Smooth muscle cell (in vitro differentiated cells): ENCODE data around the gene MAN1A2. TPM values are rescaled to one million over a fixed set of nuclear protein-coding genes. Genes with fewer than 3 reads are reported as not detected.
"Not testable (repeated sequence)": the region's sequence is repeated elsewhere in the genome, so short reads cannot be mapped to it uniquely, and the experiment has no call there.

Source experiments
- DNase-seq: peaks from one replicate; lab custom pipeline; 2025; ENCODE audit not compliant: unreplicated experiment; lab: John Stamatoyannopoulos, UW
- H2AFZ ChIP-seq: fragments of 200-600 bp; sonication (generic); 2 replicates; pipeline ENCODE4 v1.6.0; 2016; ENCODE audit warnings: antibody characterized with exemption, low read depth, mild to moderate bottlenecking
- H3F3A ChIP-seq: fragments of 200-600 bp; sonication (generic); 2 replicates; pipeline ENCODE4 v1.6.0; 2017; ENCODE audit warnings: antibody characterized with exemption, low read depth
- H3K27ac ChIP-seq: fragments of 200-600 bp; sonication (generic); 2 replicates; pipeline ENCODE4 v1.5.1; 2016; ENCODE audit warnings: low read depth, mild to moderate bottlenecking
- H3K27me3 ChIP-seq: fragments of 200-600 bp; sonication (generic); 2 replicates; pipeline ENCODE4 v1.6.1; 2016; ENCODE audit warnings: low read depth, mild to moderate bottlenecking
- H3K36me3 ChIP-seq: fragments of 200-600 bp; sonication (generic); 2 replicates; pipeline ENCODE4 v1.5.1; 2016; ENCODE audit warnings: low read depth
- H3K4me1 ChIP-seq: fragments of 200-600 bp; sonication (generic); 2 replicates; pipeline ENCODE4 v1.5.1; 2016; ENCODE audit warnings: low read depth
- H3K4me2 ChIP-seq: fragments of 200-600 bp; sonication (generic); 2 replicates; pipeline ENCODE4 v1.6.0; 2016; ENCODE audit warnings: mild to moderate bottlenecking
- H3K4me3 ChIP-seq: fragments of 200-600 bp; sonication (generic); 2 replicates; pipeline ENCODE4 v1.5.1; 2016; ENCODE audit warnings: mild to moderate bottlenecking
- H3K79me2 ChIP-seq: fragments of 200-600 bp; sonication (generic); 2 replicates; pipeline ENCODE4 v1.6.0; 2016; ENCODE audit warnings: low read depth, mild to moderate bottlenecking
- H3K9ac ChIP-seq: fragments of 200-600 bp; sonication (generic); 2 replicates; pipeline ENCODE4 v1.6.0; 2016; ENCODE audit warnings: low read depth
- H3K9me3 ChIP-seq: fragments of 200-600 bp; sonication (generic); replicated peaks from 2 replicates; pipeline ENCODE4 v1.5.1; 2016; ENCODE audit warnings: low read depth
- H4K20me1 ChIP-seq: fragments of 200-600 bp; sonication (generic); 2 replicates; pipeline ENCODE4 v1.6.0; 2016; ENCODE audit warnings: low read depth
- WGBS: methylation state at CpG from one replicate; pipeline ENCODE4 v1.1.7; 2016; ENCODE audit warnings: low lambda C conversion rate; 5-methylcytosine and 5-hydroxymethylcytosine counted together
- polyA plus RNA-seq: library from polyadenylated mRNA; unstranded; fragments of >200 nt; fragmentation: Nextera tagmentation; extraction: Ambion mirVana; gene quantifications from 2 replicates; pipeline ENCODE4 v1.2.1, GENCODE V29; 2016
- total RNA-seq: library from RNA; depleted of rRNA; stranded (reverse); fragments of >200 nt; gene quantifications from 2 replicates; pipeline ENCODE4 v1.2.3, GENCODE V29; 2014
- TF ChIP-seq, protein P1 (sequence below): fragments of 200-600 bp; sonication (generic); IDR thresholded peaks from 2 replicates; pipeline ENCODE4 v1.5.1; 2017; ENCODE audit warnings: borderline replicate concordance, mild to moderate bottlenecking, antibody characterized with exemption; ENCODE audit not compliant: insufficient read depth, poor library complexity, severe bottlenecking

Gene MAN1A2
- total and polyA plus RNA-seq, 2 experiments from 2014 or later, result 18.2 to 48.8 TPM

GRCh38 chr1:117466761-117467160 lies 99.5 kb downstream of the MAN1A2 start:
- Histone ChIP-seq H4K20me1 (no peaks in the 10 kb centered on the region), H3K9ac (no peak overlapping the region), H3K27ac (no peak overlapping the region), H3K9me3 (no peaks in the 10 kb centered on the region), H3K79me2 (no peaks in the 10 kb centered on the region), H2AFZ (no peak overlapping the region), H3K4me3 (no peak overlapping the region), H3K4me2 (no peak overlapping the region), H3K36me3 (peaks cover 5% of the 10 kb centered on the region), H3F3A (peaks cover 2% of the 10 kb centered on the region), H3K27me3 (no peaks in the 10 kb centered on the region), H3K4me1 (no peaks in the 10 kb centered on the region)
- no peak for DNase-seq
- TF ChIP-seq, protein P1, sequence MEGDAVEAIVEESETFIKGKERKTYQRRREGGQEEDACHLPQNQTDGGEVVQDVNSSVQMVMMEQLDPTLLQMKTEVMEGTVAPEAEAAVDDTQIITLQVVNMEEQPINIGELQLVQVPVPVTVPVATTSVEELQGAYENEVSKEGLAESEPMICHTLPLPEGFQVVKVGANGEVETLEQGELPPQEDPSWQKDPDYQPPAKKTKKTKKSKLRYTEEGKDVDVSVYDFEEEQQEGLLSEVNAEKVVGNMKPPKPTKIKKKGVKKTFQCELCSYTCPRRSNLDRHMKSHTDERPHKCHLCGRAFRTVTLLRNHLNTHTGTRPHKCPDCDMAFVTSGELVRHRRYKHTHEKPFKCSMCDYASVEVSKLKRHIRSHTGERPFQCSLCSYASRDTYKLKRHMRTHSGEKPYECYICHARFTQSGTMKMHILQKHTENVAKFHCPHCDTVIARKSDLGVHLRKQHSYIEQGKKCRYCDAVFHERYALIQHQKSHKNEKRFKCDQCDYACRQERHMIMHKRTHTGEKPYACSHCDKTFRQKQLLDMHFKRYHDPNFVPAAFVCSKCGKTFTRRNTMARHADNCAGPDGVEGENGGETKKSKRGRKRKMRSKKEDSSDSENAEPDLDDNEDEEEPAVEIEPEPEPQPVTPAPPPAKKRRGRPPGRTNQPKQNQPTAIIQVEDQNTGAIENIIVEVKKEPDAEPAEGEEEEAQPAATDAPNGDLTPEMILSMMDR, result no peak

- Histone ChIP-seq H3K27me3 (no peaks in the 10 kb centered on the region), H3K9ac (no peak overlapping the region), H2AFZ (no peak overlapping the region), H3K4me2 (peak overlapping the region; percentile 28), H4K20me1 (no peaks in the 10 kb centered on the region), H3K36me3 (peaks cover 5% of the 10 kb centered on the region), H3K27ac (no peak overlapping the region), H3K9me3 (no peaks in the 10 kb centered on the region), H3K79me2 (no peaks in the 10 kb centered on the region), H3K4me3 (no peak overlapping the region), H3K4me1 (no peaks in the 10 kb centered on the region), H3F3A (peaks cover 2% of the 10 kb centered on the region)
- TF ChIP-seq, protein P1, result no peak
- WGBS, result 27% methylated on average over 1 of the region's 1 CpG
- DNase-seq, result no peak
Measured at GRCh38 chr1:117467336-117467735, 100.1 kb downstream of the MAN1A2 start.

DNA sequence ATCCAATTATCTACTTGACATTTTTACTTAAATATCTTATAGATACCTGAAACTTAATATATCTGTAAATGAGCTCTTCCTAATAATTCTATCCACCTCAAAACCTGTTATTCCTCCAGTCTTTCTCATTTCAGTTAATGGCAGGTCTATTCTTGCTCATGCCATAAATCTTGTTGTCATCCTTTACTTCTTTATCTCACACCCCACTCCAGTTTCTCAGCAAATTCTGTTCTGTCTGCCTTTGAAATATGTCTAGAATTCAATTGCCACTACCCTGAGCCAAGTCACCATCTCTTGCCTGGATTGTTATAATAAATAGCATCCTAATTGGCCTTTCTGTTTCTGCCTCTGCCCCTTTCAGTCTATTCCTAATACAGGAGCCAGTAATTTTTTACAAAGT lies 105.8 kb downstream of the MAN1A2 start:
- Histone ChIP-seq H3F3A (no peaks in the 10 kb centered on the region), H3K4me3 (no peak overlapping the region), H3K9me3 (no peaks in the 10 kb centered on the region), H3K9ac (no peak overlapping the region), H3K4me1 (no peaks in the 10 kb centered on the region), H3K27me3 (no peaks in the 10 kb centered on the region), H4K20me1 (no peaks in the 10 kb centered on the region), H3K4me2 (no peak overlapping the region), H3K27ac (no peak overlapping the region), H2AFZ (no peak overlapping the region), H3K79me2 (no peaks in the 10 kb centered on the region), H3K36me3 (peaks cover 5% of the 10 kb centered on the region)
- TF ChIP-seq, protein P1, result no peak
- no peak for DNase-seq

GRCh38 chr1:117475495-117475894 lies 108.2 kb downstream of the MAN1A2 start:
- not testable (repeated sequence) for H4K20me1 ChIP-seq, H2AFZ ChIP-seq, H3K27me3 ChIP-seq, H3K79me2 ChIP-seq, H3K9me3 ChIP-seq, H3K4me1 ChIP-seq, H3K4me2 ChIP-seq, H3F3A ChIP-seq, H3K27ac ChIP-seq, DNase-seq, H3K36me3 ChIP-seq, H3K4me3 ChIP-seq, H3K9ac ChIP-seq
- 100% methylated on average over 2 of the region's 2 CpGs for WGBS
